ENCODE data around the gene VIPR2. TPM values are rescaled to one million over a fixed set of nuclear protein-coding genes. Genes with fewer than 3 reads are reported as not detected.

VIPR2 gene
- total RNA-seq, 1 donor from 2014 or later = 0.92 TPM

DNA sequence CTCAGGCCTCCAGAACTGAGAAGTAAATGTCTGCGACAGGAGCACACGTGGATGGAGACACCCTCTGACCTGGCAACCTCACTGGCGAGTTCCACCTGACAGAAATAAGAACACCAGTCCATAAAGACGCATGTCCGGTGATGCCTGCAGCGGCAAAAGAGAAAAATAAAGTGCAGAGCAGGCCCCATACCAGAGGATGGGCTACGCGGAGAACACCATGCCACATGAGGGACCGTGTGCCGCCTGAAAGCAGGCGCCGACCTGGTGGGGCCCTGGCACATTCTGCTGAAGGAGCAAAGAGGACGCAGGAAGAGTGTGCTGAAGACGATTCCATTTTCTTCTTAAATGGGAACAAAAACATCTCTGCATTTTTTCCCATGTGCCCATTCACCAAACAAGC lies 105.0 kb downstream of the VIPR2 start:
- Histone ChIP-seq H3K27ac (no peak overlapping the region), H3K9me3 (ENCODE audit: low read depth) (no peaks in the 10 kb centered on the region), H3K79me2 (ENCODE audit: low read depth) (no peaks in the 10 kb centered on the region), H3K4me3 (no peak overlapping the region), H3K9ac (no peak overlapping the region), H3F3A (ENCODE audit: low read depth) (no peaks in the 10 kb centered on the region), H3K4me2 (no peak overlapping the region), H2AFZ (replicated peaks) (no peak overlapping the region), H3K36me3 (no peaks in the 10 kb centered on the region), H3K4me1 (peaks cover 7% of the 10 kb centered on the region), H4K20me1 (ENCODE audit: low read depth) (no peaks in the 10 kb centered on the region), H3K27me3 (no peaks in the 10 kb centered on the region)
- Mint-ChIP-seq H3K27me3 (ENCODE audit: insufficient read depth, low read depth) (peaks cover 3% of the 10 kb centered on the region), H3K9me3 (peaks cover 22% of the 10 kb centered on the region), H3K27ac (no peak overlapping the region), H3K4me3 (no peak overlapping the region), H3K4me1 (peaks cover 5% of the 10 kb centered on the region), H3K36me3 (no peaks in the 10 kb centered on the region)
- TF ChIP-seq EZH2phosphoT487 (IDR thresholded peaks at IDR 0.05) (no peak), EZH2 (IDR thresholded peaks at IDR 0.05) (no peak)
- TF ChIP-seq, protein P1, sequence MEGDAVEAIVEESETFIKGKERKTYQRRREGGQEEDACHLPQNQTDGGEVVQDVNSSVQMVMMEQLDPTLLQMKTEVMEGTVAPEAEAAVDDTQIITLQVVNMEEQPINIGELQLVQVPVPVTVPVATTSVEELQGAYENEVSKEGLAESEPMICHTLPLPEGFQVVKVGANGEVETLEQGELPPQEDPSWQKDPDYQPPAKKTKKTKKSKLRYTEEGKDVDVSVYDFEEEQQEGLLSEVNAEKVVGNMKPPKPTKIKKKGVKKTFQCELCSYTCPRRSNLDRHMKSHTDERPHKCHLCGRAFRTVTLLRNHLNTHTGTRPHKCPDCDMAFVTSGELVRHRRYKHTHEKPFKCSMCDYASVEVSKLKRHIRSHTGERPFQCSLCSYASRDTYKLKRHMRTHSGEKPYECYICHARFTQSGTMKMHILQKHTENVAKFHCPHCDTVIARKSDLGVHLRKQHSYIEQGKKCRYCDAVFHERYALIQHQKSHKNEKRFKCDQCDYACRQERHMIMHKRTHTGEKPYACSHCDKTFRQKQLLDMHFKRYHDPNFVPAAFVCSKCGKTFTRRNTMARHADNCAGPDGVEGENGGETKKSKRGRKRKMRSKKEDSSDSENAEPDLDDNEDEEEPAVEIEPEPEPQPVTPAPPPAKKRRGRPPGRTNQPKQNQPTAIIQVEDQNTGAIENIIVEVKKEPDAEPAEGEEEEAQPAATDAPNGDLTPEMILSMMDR (IDR thresholded peaks at IDR 0.05) = no peak
- no peak for DNase-seq (ENCODE audit: low spot score)

GRCh38 chr7:159038066-159038465 lies 106.6 kb downstream of the VIPR2 start:
- H3K27me3 Mint-ChIP-seq (ENCODE audit: insufficient read depth, low read depth) = peaks cover 4% of the 10 kb centered on the region
- no peaks in the 10 kb centered on the region for H3K36me3 ChIP-seq
- H3K4me3 Mint-ChIP-seq = no peak overlapping the region
- TF ChIP-seq EZH2phosphoT487 (IDR thresholded peaks at IDR 0.05) (no peak), EZH2 (IDR thresholded peaks at IDR 0.05) (no peak)
- TF ChIP-seq, protein P1 (IDR thresholded peaks at IDR 0.05) = no peak
- H3K27ac Mint-ChIP-seq = no peak overlapping the region
- H3K4me1 ChIP-seq = peaks cover 7% of the 10 kb centered on the region
- no peak overlapping the region for H3K27ac ChIP-seq
- H3K4me1 Mint-ChIP-seq = peaks cover 15% of the 10 kb centered on the region
- peak overlapping the region; percentile 72 for H2AFZ ChIP-seq (replicated peaks)
- no peak overlapping the region for H3K9ac ChIP-seq
- no peak for DNase-seq (ENCODE audit: low spot score)
- H3K4me2 ChIP-seq = no peak overlapping the region
- no peaks in the 10 kb centered on the region for H3K9me3 ChIP-seq (ENCODE audit: low read depth)
- H3F3A ChIP-seq (ENCODE audit: low read depth) = no peaks in the 10 kb centered on the region
- no peak overlapping the region for H3K4me3 ChIP-seq
- no peaks in the 10 kb centered on the region for H3K27me3 ChIP-seq
- no peaks in the 10 kb centered on the region for H3K36me3 Mint-ChIP-seq
- H3K79me2 ChIP-seq (ENCODE audit: low read depth) = no peaks in the 10 kb centered on the region
- no peaks in the 10 kb centered on the region for H4K20me1 ChIP-seq (ENCODE audit: low read depth)
- H3K9me3 Mint-ChIP-seq = peaks cover 18% of the 10 kb centered on the region

DNA sequence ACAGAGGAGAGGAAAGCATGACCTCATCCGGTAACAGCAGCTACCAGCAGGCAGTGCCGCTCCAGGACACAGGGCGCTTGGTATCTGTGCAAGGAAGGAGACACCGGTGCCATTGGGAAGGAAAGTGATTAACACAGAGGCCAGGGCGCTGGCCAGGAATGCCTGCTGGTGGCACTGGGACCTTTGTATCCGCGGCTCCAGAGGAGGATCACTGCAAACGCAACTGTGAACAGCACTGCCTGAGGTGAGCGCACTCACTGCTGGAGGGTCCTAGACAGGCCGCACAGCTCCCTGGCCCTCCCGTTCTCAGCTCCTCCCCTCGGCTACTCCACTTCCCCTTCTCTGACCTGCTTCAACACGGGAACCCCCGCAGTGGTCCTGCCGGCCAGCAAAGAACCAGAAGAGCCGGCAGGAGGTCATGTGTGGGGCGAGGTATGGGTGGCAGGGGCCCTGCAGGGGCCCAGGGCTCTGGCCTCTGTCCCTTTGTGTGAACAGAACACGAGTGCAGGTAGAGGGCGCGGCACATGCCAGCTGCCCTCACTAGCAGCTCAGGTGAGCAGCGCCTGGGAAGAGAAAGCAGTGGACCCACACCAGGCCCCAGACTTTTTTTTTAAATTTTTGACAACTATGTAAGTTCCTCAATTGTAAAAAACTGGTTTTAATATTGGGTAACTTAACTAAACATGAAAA lies 107.6 kb downstream of the VIPR2 start:
- Histone ChIP-seq H3K9me3 (ENCODE audit: low read depth) (no peaks in the 10 kb centered on the region), H2AFZ (replicated peaks) (no peak overlapping the region), H3K4me1 (peaks cover 7% of the 10 kb centered on the region), H3K36me3 (no peaks in the 10 kb centered on the region), H3K27me3 (no peaks in the 10 kb centered on the region), H3K9ac (no peak overlapping the region), H3K4me3 (no peak overlapping the region), H3K27ac (no peak overlapping the region), H4K20me1 (ENCODE audit: low read depth) (no peaks in the 10 kb centered on the region), H3F3A (ENCODE audit: low read depth) (no peaks in the 10 kb centered on the region), H3K79me2 (ENCODE audit: low read depth) (no peaks in the 10 kb centered on the region), H3K4me2 (no peak overlapping the region)
- H3K9me3 Mint-ChIP-seq = peaks cover 13% of the 10 kb centered on the region
- H3K27me3 Mint-ChIP-seq (ENCODE audit: insufficient read depth, low read depth) = peaks cover 7% of the 10 kb centered on the region
- no peak for DNase-seq (ENCODE audit: low spot score)
- TF ChIP-seq, protein P1 (IDR thresholded peaks at IDR 0.05) = no peak
- TF ChIP-seq EZH2phosphoT487 (IDR thresholded peaks at IDR 0.05) = no peak
- TF ChIP-seq EZH2 (IDR thresholded peaks at IDR 0.05) = no peak
- peaks cover 20% of the 10 kb centered on the region for H3K4me1 Mint-ChIP-seq
- no peaks in the 10 kb centered on the region for H3K36me3 Mint-ChIP-seq
- no peak overlapping the region for H3K4me3 Mint-ChIP-seq
- H3K27ac Mint-ChIP-seq = no peak overlapping the region
